GM12801 (cell line): Measurements from ENCODE around the gene CCDC61.

Experiments used
- TF ChIP-seq, protein P1 (sequence below): IDR thresholded peaks from one replicate; pipeline ENCODE4 v1.5.1; 2011; ENCODE audit warnings: control low read depth; ENCODE audit not compliant: insufficient read length; ENCODE audit errors: extremely low read depth

Gene CCDC61

DNA sequence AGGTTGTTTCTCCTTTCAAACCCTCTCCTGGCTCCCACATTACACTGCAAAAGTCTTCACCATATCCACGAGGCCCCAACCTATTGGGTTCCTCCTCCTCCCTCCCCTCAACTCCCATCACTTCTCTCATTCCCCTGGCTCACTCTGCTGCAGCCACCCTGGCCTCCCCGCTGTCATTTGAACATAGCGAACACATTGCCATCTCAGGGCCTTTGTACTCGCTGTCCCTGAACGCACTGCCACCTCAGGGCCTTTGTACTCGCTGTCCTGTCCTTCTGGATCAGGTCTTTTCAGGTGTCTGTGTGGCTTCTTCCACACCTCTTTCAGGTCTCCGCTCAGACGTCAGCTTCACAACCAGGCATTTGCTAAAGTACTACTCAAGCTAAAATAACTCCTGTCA, 1.7 kb downstream of the CCDC61 start:
- TF ChIP-seq, protein P1, sequence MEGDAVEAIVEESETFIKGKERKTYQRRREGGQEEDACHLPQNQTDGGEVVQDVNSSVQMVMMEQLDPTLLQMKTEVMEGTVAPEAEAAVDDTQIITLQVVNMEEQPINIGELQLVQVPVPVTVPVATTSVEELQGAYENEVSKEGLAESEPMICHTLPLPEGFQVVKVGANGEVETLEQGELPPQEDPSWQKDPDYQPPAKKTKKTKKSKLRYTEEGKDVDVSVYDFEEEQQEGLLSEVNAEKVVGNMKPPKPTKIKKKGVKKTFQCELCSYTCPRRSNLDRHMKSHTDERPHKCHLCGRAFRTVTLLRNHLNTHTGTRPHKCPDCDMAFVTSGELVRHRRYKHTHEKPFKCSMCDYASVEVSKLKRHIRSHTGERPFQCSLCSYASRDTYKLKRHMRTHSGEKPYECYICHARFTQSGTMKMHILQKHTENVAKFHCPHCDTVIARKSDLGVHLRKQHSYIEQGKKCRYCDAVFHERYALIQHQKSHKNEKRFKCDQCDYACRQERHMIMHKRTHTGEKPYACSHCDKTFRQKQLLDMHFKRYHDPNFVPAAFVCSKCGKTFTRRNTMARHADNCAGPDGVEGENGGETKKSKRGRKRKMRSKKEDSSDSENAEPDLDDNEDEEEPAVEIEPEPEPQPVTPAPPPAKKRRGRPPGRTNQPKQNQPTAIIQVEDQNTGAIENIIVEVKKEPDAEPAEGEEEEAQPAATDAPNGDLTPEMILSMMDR, result no peak

DNA sequence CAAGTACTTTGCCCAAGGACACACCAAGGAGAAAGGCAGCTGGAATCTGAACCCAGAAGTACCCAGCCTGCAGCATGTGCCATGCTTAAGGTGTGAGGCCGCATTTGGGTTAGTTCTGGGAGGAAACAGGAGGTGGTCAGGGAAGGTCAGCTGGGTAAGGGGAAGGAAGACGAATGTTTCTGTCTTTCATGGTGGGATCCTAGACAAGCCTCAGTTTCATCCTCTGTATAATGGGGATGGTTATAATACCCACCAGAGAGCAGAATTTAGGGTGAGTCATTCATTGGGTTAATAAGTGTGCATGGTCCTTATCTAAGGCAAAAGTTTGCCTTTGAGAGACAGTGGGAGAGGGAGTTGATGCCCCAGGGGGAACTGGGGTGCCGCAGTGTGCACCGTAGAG, 3.6 kb downstream of the CCDC61 start:
- TF ChIP-seq, protein P1, result no peak

DNA sequence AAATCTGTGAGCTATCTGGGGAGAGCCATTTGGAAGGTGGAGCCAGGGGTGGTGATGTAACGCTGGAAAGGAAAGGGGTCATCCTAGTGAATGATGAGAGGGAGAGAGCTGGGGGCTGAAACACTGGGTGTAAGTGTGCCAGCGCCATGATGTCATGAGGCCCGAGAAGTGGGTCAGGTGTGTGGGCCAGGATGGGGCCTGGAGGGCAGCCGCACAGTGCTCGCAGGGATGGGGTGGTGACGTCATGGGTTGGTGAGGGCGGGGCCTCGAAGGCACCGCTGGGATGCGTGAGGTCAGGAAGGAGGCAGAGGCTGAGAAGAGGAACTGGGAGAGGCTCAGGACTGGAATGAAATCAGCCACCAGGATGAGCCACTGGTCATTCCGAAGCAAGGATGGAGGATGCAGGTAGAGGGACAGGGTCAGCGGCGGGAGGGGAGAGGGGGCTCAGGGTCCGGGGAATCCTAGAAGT, 4.4 kb downstream of the CCDC61 start:
- TF ChIP-seq, protein P1, result no peak

DNA sequence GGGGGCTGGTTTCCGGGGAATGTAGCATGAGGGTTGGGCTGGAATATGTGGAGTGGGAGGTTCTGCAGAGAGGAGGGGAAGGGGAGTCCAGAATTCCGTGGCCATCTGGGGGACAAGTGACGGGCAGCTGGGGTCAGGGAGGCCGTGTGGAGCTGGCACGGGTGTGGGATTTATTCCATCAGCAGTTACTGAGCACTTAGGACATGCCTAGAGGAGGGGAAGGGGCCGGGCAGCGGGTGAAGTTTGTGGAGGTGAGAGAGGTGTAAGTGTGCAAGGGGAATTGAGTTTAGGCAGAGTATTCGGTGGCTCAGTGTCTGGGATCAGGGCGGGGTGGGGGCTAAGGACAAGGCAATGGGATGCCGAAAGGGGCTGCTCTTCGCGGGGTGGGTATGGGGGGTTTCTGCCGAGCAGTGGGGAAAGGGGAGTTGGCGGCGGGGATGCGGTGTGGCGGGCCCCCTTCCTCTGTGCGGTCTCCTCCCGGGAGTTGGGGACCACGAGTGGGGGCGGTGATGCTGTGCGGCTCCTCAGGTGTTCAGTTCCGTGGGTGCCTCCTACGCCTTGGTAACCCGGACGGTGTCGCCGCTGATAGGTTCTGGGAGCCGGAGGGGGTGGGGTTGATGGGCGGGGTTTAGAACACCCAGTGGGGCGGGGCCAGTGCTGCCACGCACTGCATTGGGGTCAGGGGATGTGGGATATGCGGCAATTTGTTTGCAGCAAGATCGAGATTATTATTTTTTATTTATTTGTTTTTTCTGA, 5.4 kb downstream of the CCDC61 start:
- TF ChIP-seq, protein P1, result no peak

DNA sequence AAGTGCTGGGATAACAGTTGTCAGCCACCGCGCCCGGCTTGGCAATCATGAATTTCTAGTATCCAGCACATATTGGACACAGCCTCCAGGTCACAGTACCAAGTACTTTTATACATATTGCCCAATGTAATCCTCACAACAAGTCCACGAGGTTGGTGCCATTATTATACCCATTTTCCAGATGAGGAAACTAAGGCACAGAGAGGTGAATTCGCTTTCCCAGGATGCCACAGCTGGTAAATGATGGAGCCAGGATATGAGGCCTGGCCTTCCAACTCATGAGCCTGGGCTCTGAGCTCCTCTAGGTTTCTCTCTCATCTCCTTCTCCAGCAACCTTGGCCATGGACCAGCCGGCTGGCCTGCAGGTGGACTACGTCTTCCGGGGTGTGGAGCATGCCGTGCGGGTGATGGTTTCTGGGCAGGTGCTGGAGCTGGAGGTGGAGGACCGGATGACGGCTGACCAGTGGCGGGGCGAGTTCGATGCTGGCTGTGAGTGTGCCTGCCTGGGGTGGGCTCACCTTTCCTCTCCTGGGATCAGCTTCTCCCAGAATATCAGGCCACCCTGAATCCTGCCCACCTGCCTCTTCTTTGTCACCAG, 7.5 kb downstream of the CCDC61 start:
- TF ChIP-seq, protein P1, result no peak

DNA sequence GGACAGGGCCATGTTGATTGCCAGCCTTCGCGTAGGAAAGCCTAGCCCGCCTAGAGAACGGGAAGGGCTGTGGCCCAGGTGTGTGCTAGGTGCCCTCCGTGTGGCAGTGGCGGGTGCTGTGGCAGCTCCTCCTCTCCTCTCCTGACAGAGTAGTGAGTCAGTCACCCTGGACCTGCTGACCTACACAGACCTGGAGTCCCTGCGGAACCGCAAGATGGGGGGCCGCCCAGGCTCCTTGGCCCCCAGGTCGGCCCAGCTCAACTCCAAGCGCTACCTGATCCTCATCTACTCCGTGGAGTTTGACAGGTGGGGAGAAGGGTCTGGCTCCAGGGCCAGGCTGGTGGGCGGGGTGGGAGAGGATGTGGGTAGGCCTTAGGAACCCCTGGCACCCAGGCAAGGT, 11.1 kb downstream of the CCDC61 start:
- TF ChIP-seq, protein P1, result no peak

DNA sequence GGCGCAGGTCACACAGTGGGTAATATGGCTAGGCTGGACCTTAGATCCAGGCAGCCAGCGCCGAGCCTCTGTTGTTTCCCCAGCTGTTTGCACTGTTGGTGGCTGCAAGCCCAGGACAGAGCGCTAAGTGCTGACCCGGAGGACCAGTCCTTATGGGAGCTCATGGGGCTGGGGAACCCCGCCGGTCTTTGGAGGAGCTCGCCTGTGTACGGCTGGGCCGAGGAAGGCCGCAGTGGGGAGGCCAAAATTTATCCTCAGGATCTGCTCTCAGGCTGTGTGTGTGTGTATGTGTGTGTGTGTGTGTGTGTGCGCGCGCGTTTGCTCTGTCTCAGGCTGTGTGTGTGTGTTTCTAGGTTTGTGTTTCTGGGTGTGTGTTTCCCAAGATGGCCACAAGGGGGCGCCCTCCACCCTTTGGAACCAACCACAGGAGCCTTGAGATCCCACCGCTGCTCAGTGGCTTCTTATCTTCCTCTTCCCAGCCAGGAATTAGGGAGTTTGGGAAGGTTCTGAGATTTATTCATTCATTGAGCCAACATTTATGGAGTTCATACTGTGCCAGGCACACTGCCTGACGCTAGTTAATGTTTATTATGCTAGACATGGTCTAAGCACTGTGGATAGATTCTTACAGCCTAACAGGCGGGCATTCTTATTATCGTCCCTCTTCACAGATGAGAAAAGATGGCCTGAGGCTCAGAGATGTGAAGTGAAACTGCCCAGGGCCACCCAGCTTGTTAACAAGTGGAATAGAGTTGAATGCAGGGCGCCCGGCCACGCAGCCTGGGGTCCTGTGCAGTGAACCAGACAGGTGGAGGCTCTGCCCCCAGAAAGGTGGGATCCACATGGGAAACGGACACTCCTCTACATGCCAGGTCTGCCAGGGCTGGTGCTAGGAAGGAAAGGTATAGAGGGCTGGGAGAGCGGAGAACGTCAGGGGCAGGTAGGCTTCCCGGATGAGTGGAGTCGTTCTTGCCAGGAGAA, 14.6 kb downstream of the CCDC61 start:
- TF ChIP-seq, protein P1, result no peak
